Stimulated activated CD8-positive, alpha-beta memory T cell treated with anti-CD3 and anti-CD28 coated beads, Interleukin-15, amount 100 ng/mL, for 48 hours (primary cell): ENCODE results near the gene NET1.

Experiments used
- DNase-seq, 2 donors: peaks; one replicate each; pipeline ENCODE4 v3.0.0-alpha.2; 2020; ENCODE audit warnings: low read depth in 2 of 2

Gene NET1

DNA sequence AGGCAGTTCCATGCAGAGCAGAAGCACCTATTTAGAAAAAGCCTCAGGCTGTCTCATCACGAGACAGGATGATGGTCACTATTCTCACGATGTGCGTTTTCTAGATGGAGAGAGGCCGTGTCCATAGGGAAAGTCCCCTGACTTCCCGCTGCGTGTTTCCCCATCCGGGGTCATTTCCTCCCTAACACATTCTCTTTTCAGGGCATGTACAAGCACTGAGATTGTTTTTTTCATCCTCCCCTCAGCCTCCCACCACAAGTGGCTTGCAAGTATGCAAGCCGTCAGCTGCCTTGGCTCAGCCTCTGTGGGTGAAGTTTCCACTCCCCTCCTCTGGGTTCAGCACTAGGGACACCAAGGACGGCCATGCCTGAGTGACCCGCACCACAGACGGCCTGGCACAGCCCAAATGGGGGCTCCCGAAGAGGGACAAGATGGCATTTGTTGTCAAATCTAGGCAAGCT is 89.7 kb downstream of the NET1 start:
- DNase-seq: no peak

DNA sequence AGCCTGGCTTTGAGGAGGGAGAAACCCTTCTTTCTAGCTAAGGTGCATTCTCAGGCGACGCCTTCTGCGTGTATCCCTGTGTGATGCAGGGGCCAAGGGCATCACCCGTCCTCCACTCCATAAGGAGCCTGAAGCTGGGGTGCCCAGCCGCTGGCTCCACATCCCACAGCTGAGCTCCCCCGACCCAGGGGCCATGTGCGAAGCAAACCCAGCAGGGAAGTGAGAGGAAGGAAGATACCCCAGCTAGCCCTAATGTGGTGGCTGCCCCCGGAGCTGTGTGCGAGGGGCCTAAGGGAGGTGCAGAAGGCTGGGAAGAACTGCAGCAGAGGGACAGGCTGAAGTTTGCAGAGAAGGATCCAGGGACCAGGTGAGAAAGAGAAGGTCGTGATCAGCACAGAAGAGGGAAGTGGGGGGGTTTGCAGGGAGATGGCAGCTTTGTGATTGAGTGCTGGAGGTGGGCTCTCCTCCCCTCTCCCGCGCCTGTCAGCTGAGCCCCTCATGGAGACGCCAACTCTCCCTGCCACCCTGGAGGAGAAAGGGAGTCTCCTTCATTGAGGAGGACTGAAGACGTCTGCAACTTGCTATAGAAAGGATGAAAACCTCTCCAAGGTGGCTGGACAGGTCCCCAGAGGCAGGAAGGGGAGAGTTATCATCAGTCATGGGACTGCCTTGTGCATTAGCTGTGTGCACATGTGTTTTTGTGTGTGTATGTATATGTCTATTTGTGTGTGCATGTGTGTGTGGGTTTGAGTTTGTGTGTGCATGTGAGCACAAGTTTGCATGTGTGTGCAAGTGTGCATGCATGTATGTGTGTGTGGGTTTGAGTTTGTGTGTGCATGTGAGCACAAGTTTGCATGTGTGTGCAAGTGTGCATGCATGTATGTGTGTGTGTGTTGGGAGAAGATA is 90.5 kb downstream of the NET1 start:
- DNase-seq: no peak

DNA sequence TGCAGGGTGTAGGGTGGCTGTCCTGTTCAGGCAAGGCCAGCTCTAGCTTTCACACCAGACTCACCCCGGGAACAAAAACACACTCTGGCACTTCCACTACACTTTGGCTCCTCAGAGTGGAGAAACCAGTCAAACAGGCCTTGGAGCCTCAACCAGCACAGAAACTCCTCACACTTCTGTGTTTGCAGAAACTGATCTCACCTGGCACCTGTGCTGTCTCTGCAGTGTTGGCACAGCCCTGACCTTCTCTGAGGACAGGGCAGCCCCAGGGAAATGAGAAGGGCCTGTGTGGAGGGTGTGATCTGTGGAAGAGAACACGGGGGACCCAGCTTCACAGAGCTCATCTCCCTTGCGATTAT is 91.1 kb downstream of the NET1 start:
- DNase-seq: no peak

DNA sequence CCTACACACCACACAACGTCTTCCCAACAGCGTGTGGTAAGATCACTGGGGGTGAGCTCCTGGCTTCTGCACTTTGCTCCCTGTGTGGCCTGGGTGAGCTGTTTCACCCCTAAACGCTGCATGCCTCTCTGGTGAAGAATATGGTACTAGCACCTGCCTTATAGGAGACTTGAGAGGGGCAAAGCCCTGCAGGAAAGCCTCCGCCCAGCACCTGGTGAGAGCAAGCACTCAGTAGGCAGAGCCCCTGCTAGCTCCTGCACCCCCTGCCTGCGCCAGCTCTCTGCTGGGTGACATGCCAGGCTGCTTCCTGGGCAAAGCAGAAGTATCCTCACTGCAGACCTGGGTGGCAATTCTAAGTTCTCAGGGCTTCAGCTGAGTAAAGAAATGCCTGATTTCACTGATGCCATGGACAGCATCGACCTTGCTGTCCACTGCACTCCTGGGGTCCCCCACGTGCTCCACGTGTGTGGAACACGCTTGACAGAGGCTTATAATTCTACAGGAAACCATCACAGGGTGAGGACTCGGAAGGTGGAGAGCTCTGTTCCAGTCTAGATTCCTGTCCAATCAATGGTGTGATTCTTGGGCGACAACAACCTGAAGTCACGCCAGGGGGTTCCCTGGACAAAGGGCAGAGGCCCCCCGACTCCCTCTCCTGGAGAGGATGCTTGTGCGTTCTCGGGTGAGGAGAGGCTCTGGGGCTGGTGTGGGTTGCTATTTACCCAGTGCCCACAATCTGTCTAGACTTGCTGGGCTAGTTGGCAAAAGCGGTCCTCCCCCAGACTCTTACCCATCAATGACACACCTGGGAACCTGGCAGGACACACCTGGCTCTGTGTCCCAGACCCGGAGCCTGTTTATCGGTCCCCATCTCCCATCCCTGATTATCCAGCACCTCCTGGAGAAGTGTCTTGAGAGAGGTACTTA is 92.1 kb downstream of the NET1 start:
- no peak for DNase-seq

DNA sequence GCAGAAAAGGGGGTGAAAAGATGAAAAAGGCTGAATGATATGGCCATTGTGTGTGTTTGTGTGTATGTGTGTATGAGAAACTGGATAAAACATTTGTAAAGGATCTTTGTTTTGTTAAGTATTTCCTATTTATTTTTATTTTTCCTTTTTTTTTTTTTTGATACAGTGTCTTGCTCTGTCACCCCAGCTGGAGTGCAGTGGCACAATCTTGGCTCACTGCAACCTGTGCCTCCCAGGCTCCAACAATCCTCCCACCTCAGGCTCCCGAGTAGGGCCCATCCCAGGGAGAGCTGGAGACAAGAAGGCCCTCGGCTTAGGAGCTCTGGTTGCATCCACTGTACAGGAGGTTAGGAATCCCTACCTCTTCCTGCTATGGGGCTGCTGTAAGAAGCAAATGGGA is 93.9 kb downstream of the NET1 start:
- no peak for DNase-seq

DNA sequence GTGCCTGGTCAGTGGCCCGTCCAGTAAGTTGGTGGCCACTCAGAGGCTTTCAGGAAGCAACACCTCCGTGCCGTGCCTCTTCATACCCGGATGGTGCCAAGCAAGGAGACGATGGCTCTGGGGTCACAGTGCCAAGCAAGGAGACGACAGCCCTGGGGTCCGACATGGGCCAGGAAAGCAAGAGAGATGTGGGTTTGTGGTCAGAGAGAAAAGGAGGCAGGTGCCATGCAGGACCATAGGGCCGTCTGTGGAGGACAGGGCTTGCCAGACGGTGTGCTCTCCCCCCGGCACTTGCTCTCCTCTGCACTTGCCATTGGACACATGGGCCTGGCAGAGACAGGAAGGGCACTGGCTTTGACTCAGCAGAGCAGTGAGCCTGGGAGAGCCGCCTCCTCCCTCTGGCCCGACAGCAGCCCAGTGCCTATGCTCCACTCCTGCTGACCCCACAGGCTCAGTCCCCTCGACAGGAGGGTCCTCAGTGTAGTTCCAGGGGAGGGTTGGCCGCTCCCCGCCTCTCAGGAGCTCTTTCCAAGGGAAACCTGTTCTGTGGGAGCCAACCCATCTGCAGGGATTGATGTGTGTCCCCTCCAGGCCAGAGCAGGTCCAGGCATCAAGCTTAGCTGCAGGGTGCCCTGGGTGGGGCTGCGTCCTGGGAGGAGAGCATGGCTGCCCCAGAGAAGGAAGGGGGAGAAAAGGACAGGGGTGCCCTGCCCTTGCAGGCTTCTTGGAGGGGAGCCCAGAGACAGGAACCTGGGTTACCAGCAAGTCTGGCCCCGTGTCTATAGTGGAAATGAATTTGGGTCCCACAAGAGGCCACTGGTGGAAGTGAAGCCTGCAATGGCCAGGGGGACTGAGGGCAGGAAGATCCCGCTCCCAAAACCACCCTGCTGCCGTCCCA is 94.6 kb downstream of the NET1 start:
- no peak for DNase-seq

DNA sequence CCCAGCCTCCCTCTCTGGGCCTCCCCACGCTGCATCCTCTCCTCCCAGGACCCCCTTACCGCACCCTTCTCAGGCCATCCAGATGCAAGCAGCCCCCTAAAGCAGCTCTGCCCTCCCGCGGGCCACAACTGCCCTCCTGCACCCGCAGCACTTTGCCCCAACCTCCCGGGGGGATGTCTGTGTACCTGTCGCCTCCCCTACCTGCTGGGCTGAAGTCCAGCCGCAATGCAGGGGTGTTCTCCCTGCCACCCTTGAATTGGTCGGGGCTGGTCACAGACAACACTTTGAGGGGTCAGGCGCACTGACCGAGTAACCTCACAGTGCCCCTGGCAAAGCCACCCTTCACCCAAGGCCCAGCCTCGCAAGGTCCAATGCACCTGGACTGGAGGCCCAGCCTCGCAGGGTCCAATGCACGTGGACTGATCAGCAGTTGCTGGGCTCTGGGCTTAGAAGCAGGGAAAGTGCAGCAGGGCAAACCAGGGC is 95.3 kb downstream of the NET1 start:
- no peak for DNase-seq

DNA sequence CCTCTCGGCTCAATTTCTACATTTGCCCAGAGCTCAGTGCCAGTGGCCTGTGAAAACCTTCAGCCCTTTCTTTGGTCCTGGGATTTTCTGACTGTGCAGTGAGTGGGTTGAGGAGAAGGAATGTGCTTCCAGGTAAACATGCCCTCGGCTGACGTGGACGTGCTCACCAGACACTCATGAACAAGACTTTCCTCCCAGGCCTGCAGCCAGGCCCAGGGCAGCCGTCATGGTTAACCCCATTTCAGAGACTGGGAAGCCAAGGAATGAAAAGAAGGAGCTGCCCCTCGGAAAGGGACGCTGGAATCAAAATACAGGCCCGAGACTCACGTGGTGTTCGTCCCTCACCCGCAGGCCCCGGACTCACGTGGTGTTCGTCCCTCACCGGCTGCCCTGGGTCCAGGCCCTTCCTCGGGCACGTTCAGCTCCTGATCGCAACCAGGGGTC is 95.8 kb downstream of the NET1 start:
- no peak for DNase-seq
